OCI-LY3 (cell line): ENCODE results near the gene ZNF358.

Experiments used
- H2AFZ ChIP-seq: fragments of 200-600, 300-600 bp; shearing (Covaris generic); 2 replicates; pipeline ENCODE4 v1.6.0; 2014; ENCODE audit warnings: antibody characterized with exemption, low read depth, low read length
- H3K27ac ChIP-seq: fragments of 200-600, 300-600 bp; sonication (generic); 2 replicates; pipeline ENCODE4 v1.5.1; 2014; ENCODE audit warnings: mild to moderate bottlenecking, low read length, moderate library complexity, mixed read lengths
- H3K27me3 ChIP-seq: fragments of 200-600, 300-600 bp; sonication (generic); 2 replicates; pipeline ENCODE4 v1.6.1; 2014; ENCODE audit warnings: low read depth, low read length, mixed read lengths
- H3K36me3 ChIP-seq: fragments of 200-600, 300-600 bp; sonication (generic); replicated peaks from 2 replicates; pipeline ENCODE3; 2014; ENCODE audit warnings: low read depth, low read length, mixed read lengths
- H3K4me1 ChIP-seq: fragments of 300-600, 200-600 bp; sonication (generic); 2 replicates; pipeline ENCODE4 v1.6.1; 2014; ENCODE audit warnings: low read length, mixed read lengths
- H3K4me2 ChIP-seq: fragments of 200-600, 300-600 bp; sonication (generic); 2 replicates; pipeline ENCODE4 v1.6.1; 2014; ENCODE audit warnings: low read length, mixed read lengths
- H3K4me3 ChIP-seq: fragments of 300-600, 200-600 bp; sonication (generic); 2 replicates; pipeline ENCODE4 v1.5.1; 2014; ENCODE audit warnings: antibody characterized with exemption, mild to moderate bottlenecking, low read length, moderate library complexity
- H3K79me2 ChIP-seq: fragments of 300-600, 200-600 bp; shearing (Covaris generic); 2 replicates; pipeline ENCODE4 v1.6.1; 2014; ENCODE audit warnings: mild to moderate bottlenecking, low read length, mixed read lengths
- H3K9ac ChIP-seq: fragments of 300-600, 200-600 bp; shearing (Covaris generic); 2 replicates; pipeline ENCODE4 v1.6.0; 2014; ENCODE audit warnings: mild to moderate bottlenecking, low read length, moderate library complexity
- H3K9me3 ChIP-seq: fragments of 200-600, 300-600 bp; shearing (Covaris generic); 2 replicates; pipeline ENCODE4 v1.6.1; 2014; ENCODE audit warnings: low read length, mixed read lengths; ENCODE audit not compliant: insufficient read depth
- H4K20me1 ChIP-seq: fragments of 200-600, 300-600 bp; sonication (generic); 2 replicates; pipeline ENCODE4 v1.6.1; 2016; ENCODE audit warnings: low read length, mixed read lengths; ENCODE audit not compliant: insufficient read depth
- CTCF ChIP-seq: fragments of 200-600, 300-600 bp; sonication (generic); IDR thresholded peaks from 2 replicates; pipeline ENCODE4 v1.5.1; 2014; ENCODE audit warnings: antibody characterized with exemption, low read length, low read depth
- EZH2phosphoT487 ChIP-seq: fragments of 200-600 bp; shearing (Covaris generic); IDR thresholded peaks from 2 replicates; pipeline ENCODE4 v1.6.1; 2018; ENCODE audit warnings: antibody characterized with exemption, mixed run types, low read depth

The ZNF358 gene

GRCh38 chr19:7513809-7514642 lies 1.9 kb upstream of the ZNF358 start:
- H3K9ac ChIP-seq: no peak overlapping the region
- no peak overlapping the region for H3K4me2 ChIP-seq
- no peaks in the 10 kb centered on the region for H3K79me2 ChIP-seq
- H3K36me3 ChIP-seq: no peaks in the 10 kb centered on the region
- no peak for TF ChIP-seq CTCF
- no peak for TF ChIP-seq EZH2phosphoT487
- no peaks in the 10 kb centered on the region for H3K9me3 ChIP-seq
- no peak overlapping the region for H3K27ac ChIP-seq
- no peaks in the 10 kb centered on the region for H3K4me1 ChIP-seq
- H3K4me3 ChIP-seq: no peak overlapping the region
- no peak overlapping the region for H2AFZ ChIP-seq
- H4K20me1 ChIP-seq: no peaks in the 10 kb centered on the region
- peaks cover 7% of the 10 kb centered on the region; the same call in 1 of the 2 replicates for H3K27me3 ChIP-seq

- Histone ChIP-seq H2AFZ (no peak overlapping the region), H3K4me2 (no peak overlapping the region), H3K9ac (no peak overlapping the region), H3K9me3 (no peaks in the 10 kb centered on the region), H3K79me2 (no peaks in the 10 kb centered on the region), H3K4me1 (no peaks in the 10 kb centered on the region), H4K20me1 (no peaks in the 10 kb centered on the region), H3K27me3 (peaks cover 7% of the 10 kb centered on the region; the same call in 1 of the 2 replicates), H3K27ac (no peak overlapping the region), H3K36me3 (no peaks in the 10 kb centered on the region), H3K4me3 (no peak overlapping the region)
- TF ChIP-seq CTCF: no peak
Observed at GRCh38 chr19:7515110-7515644, 726 bp upstream of the ZNF358 start.

- Histone ChIP-seq H3K79me2 (no peaks in the 10 kb centered on the region), H3K4me3 (no peak overlapping the region), H3K36me3 (no peaks in the 10 kb centered on the region), H3K9ac (no peak overlapping the region), H3K27me3 (peaks cover 7% of the 10 kb centered on the region; the same call in 1 of the 2 replicates), H3K9me3 (no peaks in the 10 kb centered on the region), H2AFZ (no peak overlapping the region), H4K20me1 (no peaks in the 10 kb centered on the region), H3K4me1 (no peaks in the 10 kb centered on the region), H3K4me2 (no peak overlapping the region), H3K27ac (no peak overlapping the region)
- no peak for TF ChIP-seq EZH2phosphoT487
Observed at GRCh38 chr19:7516333-7516732, 430 bp downstream of the ZNF358 start.

GRCh38 chr19:7516878-7517277 lies 975 bp downstream of the ZNF358 start:
- H3K4me3 ChIP-seq: no peak overlapping the region
- no peaks in the 10 kb centered on the region for H4K20me1 ChIP-seq
- no peak overlapping the region for H2AFZ ChIP-seq
- no peak overlapping the region for H3K9ac ChIP-seq
- H3K4me2 ChIP-seq: no peak overlapping the region
- H3K27ac ChIP-seq: no peak overlapping the region
- no peaks in the 10 kb centered on the region for H3K9me3 ChIP-seq
- peaks cover 3% of the 10 kb centered on the region; the same call in 1 of the 2 replicates for H3K4me1 ChIP-seq
- no peaks in the 10 kb centered on the region for H3K36me3 ChIP-seq
- peaks cover 7% of the 10 kb centered on the region; the same call in 1 of the 2 replicates for H3K27me3 ChIP-seq
- H3K79me2 ChIP-seq: no peaks in the 10 kb centered on the region
- TF ChIP-seq EZH2phosphoT487: no peak
- TF ChIP-seq CTCF: no peak
